Measurements from ENCODE around the gene CSNK1A1.
A peak's percentile ranks its signal among the peaks of the same experiment; 100 is the strongest.
"Not testable (repeated sequence)": the region's sequence is repeated elsewhere in the genome, so short reads cannot be mapped to it uniquely, and the experiment has no call there.

CSNK1A1 gene

DNA sequence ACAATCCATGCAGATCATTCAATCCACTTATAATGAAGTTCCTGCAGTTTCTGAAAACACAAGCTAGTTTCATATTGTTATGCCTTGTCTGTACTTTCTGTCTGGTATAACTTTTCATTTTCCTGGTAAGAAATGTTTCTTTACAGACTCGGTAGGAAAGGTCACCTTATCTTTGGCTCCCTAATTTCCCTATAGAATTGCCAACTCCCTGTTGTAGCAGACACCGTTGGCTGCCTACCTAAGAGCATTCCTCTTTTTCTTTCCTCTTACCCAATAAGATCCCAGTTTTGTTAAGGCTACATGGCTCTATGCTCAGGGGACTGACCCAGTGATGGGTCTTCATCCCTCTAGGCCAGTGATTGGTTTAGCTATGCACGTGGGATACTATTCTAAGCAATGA, 23.9 kb upstream of the CSNK1A1 start:
- H3K4me1 ChIP-seq (ENCODE audit: control insufficient read depth, insufficient read depth, low read length): no peaks in the 10 kb centered on the region
- peaks cover 18% of the 10 kb centered on the region for H3K27me3 ChIP-seq (ENCODE audit: control insufficient read depth, insufficient read depth, low read length, poor library complexity, severe bottlenecking)
- H3K36me3 ChIP-seq (ENCODE audit: control insufficient read depth, insufficient read depth, low read length): no peaks in the 10 kb centered on the region
- no peaks in the 10 kb centered on the region for H3K9me3 ChIP-seq (ENCODE audit: control insufficient read depth, low read length)
- whole genome bisulfite sequencing, 2 experiments: 84 to 89% methylated on average over 3 of the region's 3 CpGs
- H3K4me3 ChIP-seq (ENCODE audit: insufficient read depth, low read depth, low read length): no peak overlapping the region
- H3K27ac ChIP-seq (ENCODE audit: insufficient read depth, low read depth, low read length, poor library complexity, severe bottlenecking): no peak overlapping the region

DNA sequence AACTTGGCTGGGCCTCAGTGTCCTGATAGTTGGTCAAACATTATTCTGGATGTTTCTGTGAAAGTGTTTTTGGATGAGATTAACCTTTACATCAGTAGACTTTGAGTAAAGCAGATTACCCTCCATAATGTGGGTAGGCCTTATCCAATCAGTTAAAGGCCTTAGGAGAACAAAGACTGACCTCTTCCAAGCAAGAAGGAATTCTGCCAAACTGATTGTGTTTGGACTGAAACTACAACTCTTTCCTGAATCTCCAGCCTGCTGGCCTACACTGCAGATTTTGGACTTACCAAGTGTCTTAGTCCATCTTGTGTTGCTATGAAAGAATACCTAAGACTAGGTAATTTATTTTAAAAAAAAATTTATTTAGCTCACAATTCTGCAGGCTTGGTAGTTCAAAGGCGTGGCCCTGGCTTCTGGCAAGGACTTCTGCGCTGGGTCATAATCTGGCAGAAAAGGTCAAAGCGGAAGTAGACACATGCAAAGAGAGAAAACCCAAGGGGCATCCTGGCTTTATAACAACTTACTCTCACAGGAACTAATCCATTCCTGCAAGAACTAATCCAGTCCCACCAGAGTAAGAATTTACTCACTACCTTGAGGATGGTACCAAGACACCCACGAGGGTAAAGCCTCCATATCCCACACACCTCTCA, 21.5 kb upstream of the CSNK1A1 start:
- WGBS, 2 experiments: 92 to 94% methylated on average over 4 of the region's 4 CpGs
- Histone ChIP-seq H3K27ac (ENCODE audit: insufficient read depth, low read depth, low read length, poor library complexity, severe bottlenecking) (no peak overlapping the region), H3K4me3 (ENCODE audit: insufficient read depth, low read depth, low read length) (no peak overlapping the region), H3K4me1 (ENCODE audit: control insufficient read depth, insufficient read depth, low read length) (no peaks in the 10 kb centered on the region), H3K9me3 (ENCODE audit: control insufficient read depth, low read length) (no peaks in the 10 kb centered on the region), H3K27me3 (ENCODE audit: control insufficient read depth, insufficient read depth, low read length, poor library complexity, severe bottlenecking) (peaks cover under 1% of the 10 kb centered on the region), H3K36me3 (ENCODE audit: control insufficient read depth, insufficient read depth, low read length) (no peaks in the 10 kb centered on the region)

DNA sequence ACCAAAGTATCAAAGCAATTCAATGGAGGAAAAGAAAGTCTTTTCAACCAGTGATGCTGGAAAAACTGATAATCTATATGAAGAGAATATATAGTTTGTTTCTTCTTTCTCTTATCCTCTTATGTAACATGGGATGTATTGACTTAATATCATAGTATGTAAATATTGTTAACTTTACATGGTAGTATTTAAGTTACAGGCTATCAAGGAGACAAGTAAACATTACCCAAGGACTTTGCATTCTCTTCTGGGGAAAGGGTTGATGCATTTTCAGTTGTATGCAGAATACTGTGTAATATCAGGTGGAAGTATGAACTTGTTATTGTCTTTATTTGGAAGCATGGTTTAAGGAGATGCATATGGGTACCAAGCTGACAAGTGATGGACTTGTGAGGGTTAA, 20.9 kb upstream of the CSNK1A1 start:
- H3K27me3 ChIP-seq (ENCODE audit: control insufficient read depth, insufficient read depth, low read length, poor library complexity, severe bottlenecking): no peaks in the 10 kb centered on the region
- H3K4me1 ChIP-seq (ENCODE audit: control insufficient read depth, insufficient read depth, low read length): no peaks in the 10 kb centered on the region
- H3K9me3 ChIP-seq (ENCODE audit: control insufficient read depth, low read length): no peaks in the 10 kb centered on the region
- H3K4me3 ChIP-seq (ENCODE audit: insufficient read depth, low read depth, low read length): no peak overlapping the region
- H3K27ac ChIP-seq (ENCODE audit: insufficient read depth, low read depth, low read length, poor library complexity, severe bottlenecking): no peak overlapping the region
- H3K36me3 ChIP-seq (ENCODE audit: control insufficient read depth, insufficient read depth, low read length): no peaks in the 10 kb centered on the region

DNA sequence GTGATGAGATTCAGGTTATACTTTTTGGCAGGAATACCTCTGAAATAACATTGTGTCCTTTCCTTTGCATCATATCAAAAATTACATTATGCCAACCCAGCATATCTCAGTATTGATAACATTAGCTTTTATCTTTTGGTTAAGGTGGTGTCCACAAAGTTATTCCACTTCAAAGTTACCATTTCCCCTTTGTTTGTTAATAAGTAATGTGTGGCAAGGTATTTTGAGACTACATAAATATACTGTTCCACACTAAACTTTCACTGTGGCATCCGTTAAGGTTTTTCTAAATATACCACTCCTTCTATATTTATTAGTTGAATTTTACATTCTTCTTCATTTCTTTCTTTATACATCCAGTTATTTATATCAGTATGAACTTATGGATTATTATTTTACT, 16.0 kb upstream of the CSNK1A1 start:
- no peaks in the 10 kb centered on the region for H3K27me3 ChIP-seq (ENCODE audit: control insufficient read depth, insufficient read depth, low read length, poor library complexity, severe bottlenecking)
- H3K36me3 ChIP-seq (ENCODE audit: control insufficient read depth, insufficient read depth, low read length): no peaks in the 10 kb centered on the region
- no CpG with 5 or more reads among the region's 1 CpG for whole genome bisulfite sequencing, 2 experiments
- H3K4me1 ChIP-seq (ENCODE audit: control insufficient read depth, insufficient read depth, low read length): peaks cover under 1% of the 10 kb centered on the region
- H3K4me3 ChIP-seq (ENCODE audit: insufficient read depth, low read depth, low read length): no peak overlapping the region
- H3K9me3 ChIP-seq (ENCODE audit: control insufficient read depth, low read length): no peaks in the 10 kb centered on the region
- no peak overlapping the region for H3K27ac ChIP-seq (ENCODE audit: insufficient read depth, low read depth, low read length, poor library complexity, severe bottlenecking)

DNA sequence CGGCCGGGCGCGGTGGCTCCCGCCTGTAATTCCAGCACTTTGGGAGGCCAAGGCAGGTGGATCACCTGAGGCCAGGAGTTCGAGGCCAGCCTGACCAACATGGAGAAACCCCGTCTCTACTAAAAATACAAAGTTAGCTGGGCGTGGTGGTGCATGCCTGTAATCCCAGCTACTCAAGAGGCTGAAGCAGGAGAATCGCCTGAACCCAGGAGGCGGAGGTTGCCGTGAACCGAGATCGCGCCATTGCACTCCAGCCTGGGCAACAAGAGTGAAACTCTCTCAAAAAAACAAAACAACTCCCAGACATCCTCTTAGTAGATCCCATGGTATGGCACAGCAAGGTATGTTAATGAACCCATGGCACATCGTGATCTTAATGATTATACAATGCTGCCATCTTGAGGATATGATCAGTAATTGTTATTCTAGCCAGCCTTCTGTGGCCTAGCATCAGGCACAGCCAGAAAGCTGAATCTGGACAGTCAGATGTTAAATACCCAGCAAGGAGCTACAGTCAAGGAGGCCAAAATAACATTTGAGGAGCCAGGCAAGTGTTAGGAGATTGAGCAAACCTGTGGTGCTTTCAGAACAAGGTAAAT, 13.4 kb upstream of the CSNK1A1 start:
- H3K4me1 ChIP-seq (ENCODE audit: control insufficient read depth, insufficient read depth, low read length); H3K4me3 ChIP-seq (ENCODE audit: insufficient read depth, low read depth, low read length); H3K36me3 ChIP-seq (ENCODE audit: control insufficient read depth, insufficient read depth, low read length); H3K27ac ChIP-seq (ENCODE audit: insufficient read depth, low read depth, low read length, poor library complexity, severe bottlenecking); H3K9me3 ChIP-seq (ENCODE audit: control insufficient read depth, low read length); H3K27me3 ChIP-seq (ENCODE audit: control insufficient read depth, insufficient read depth, low read length, poor library complexity, severe bottlenecking): not testable (repeated sequence)
- 63 to 64% methylated on average over 15 of the region's 15 CpGs for WGBS, 2 experiments

DNA sequence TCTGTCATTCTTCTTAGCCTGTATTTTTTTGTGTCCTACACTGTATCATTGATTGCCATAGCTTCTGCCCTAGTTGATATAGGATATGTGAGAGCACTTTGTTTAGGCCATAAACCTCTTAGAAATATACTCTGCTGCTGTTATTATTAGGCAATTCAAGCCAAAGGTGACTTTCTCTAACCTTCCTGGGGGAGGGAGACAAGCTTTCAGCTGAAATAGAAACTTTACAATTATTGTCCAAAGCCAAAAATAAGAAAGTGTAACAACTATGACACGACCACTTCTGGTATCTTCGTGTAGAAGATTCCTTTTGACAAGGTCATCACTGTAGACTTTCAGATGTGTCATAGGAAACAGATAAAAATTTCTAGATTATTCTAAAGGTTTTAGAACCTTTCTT, 12.2 kb upstream of the CSNK1A1 start:
- no peak overlapping the region for H3K27ac ChIP-seq (ENCODE audit: insufficient read depth, low read depth, low read length, poor library complexity, severe bottlenecking)
- peaks cover 6% of the 10 kb centered on the region for H3K4me1 ChIP-seq (ENCODE audit: control insufficient read depth, insufficient read depth, low read length)
- 92 to 100% methylated on average over 1 to 2 of the region's 2 CpGs for WGBS, 2 experiments
- H3K9me3 ChIP-seq (ENCODE audit: control insufficient read depth, low read length): no peaks in the 10 kb centered on the region
- H3K4me3 ChIP-seq (ENCODE audit: insufficient read depth, low read depth, low read length): no peak overlapping the region
- no peaks in the 10 kb centered on the region for H3K27me3 ChIP-seq (ENCODE audit: control insufficient read depth, insufficient read depth, low read length, poor library complexity, severe bottlenecking)
- H3K36me3 ChIP-seq (ENCODE audit: control insufficient read depth, insufficient read depth, low read length): no peaks in the 10 kb centered on the region

DNA sequence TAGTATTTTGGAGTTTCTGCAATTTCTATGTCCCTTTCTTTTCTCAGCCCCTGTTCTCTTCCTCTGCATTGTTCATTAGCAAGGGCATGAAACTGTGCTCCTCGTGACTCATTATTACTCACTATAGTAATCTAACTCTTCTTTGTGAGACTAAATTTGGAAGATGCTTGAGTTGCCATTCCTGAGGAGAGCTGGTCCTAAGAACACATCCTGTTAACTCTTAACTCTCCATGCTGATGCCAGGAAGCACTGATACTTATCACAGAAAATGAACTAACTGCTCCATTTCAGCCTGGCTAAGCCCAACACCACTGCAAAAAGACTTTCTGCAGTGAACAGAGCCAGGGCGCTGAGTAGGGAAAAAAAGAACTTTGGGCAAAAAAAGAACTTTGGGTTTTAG, 10.6 kb upstream of the CSNK1A1 start:
- Histone ChIP-seq H3K4me1 (ENCODE audit: control insufficient read depth, insufficient read depth, low read length) (peaks cover 6% of the 10 kb centered on the region), H3K9me3 (ENCODE audit: control insufficient read depth, low read length) (no peaks in the 10 kb centered on the region), H3K27ac (ENCODE audit: insufficient read depth, low read depth, low read length, poor library complexity, severe bottlenecking) (no peak overlapping the region), H3K27me3 (ENCODE audit: control insufficient read depth, insufficient read depth, low read length, poor library complexity, severe bottlenecking) (no peaks in the 10 kb centered on the region), H3K36me3 (ENCODE audit: control insufficient read depth, insufficient read depth, low read length) (no peaks in the 10 kb centered on the region), H3K4me3 (ENCODE audit: insufficient read depth, low read depth, low read length) (no peak overlapping the region)
- 55 to 67% methylated on average over 2 of the region's 2 CpGs for WGBS, 2 experiments

DNA sequence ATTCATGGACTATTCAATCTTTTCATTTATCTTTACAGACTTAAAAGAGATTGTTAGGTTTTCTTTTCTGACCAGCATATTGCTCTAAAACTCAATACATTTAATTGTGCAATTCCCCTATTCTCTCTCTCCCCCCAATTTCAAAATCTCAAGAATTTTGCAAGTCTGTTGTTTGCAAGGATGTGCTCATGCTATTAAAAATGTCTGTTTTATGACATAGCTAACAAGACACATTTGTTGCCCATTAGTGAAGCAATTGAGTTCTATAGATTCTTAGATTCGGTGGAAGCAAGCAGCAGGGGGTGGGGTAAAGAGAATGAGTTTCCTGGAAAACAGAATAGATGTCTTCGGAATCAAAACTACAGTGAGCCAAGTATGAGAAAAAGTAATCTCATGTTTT, 8.5 kb upstream of the CSNK1A1 start:
- no peaks in the 10 kb centered on the region for H3K9me3 ChIP-seq (ENCODE audit: control insufficient read depth, low read length)
- peaks cover 6% of the 10 kb centered on the region for H3K4me1 ChIP-seq (ENCODE audit: control insufficient read depth, insufficient read depth, low read length)
- WGBS, 2 experiments: 79 to 89% methylated on average over 2 of the region's 2 CpGs
- no peaks in the 10 kb centered on the region for H3K27me3 ChIP-seq (ENCODE audit: control insufficient read depth, insufficient read depth, low read length, poor library complexity, severe bottlenecking)
- no peaks in the 10 kb centered on the region for H3K36me3 ChIP-seq (ENCODE audit: control insufficient read depth, insufficient read depth, low read length)
- H3K27ac ChIP-seq (ENCODE audit: insufficient read depth, low read depth, low read length, poor library complexity, severe bottlenecking): no peak overlapping the region
- H3K4me3 ChIP-seq (ENCODE audit: insufficient read depth, low read depth, low read length): no peak overlapping the region

DNA sequence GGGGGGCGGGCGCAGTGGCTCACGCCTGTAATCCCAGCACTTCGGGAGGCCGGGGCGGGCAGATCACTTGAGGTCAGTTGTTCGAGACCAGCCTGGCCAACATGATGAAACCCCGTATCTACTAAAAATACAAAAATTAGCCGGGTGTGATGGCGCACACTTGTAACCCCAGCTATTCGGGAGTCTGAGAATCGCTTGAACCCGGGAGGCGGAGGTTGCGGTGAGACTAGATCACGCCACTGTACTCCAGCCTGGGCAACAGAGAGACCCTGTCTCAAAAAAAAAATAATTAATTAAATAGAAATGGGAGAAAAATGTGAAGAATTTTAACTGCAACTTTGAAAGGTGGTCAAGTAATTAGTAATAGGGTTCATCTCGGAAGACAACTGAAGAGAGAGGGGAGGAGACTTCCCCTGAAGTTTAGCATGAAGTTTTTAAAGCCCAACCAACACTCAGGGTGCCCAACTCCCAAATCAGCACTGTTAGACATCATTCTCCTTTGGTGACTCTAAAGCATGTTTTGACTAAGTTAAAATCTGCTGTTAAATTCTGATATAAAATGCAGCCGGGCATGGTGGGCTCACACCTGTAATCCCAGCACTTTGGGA, 1.4 kb upstream of the CSNK1A1 start:
- no peak overlapping the region for H3K27ac ChIP-seq (ENCODE audit: insufficient read depth, low read depth, low read length, poor library complexity, severe bottlenecking)
- H3K4me3 ChIP-seq (ENCODE audit: insufficient read depth, low read depth, low read length): peak overlapping the region; percentile 98

DNA sequence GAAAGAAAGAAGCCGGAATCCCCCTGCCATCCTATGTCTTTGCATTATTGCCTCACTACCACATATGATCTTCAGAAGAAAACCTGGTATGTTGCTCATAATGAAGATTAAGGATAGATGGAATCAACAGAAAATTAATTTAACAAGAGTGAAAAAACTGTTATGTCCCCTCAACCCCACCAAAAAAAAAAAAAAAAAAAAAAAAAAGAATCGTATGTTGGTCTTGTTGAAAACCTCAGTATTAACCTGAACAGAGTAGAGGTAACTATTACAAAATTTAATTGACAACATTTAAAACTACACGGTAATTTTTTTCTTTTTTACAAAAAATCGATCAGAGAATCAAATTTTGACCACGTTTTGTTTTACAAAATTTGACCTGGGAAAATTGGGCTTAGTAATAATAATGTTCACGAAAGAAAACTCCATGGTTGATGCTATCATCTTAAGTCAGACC, 827 bp upstream of the CSNK1A1 start:
- H3K27me3 ChIP-seq (ENCODE audit: control insufficient read depth, insufficient read depth, low read length, poor library complexity, severe bottlenecking): no peaks in the 10 kb centered on the region
- peak overlapping the region; percentile 98 for H3K4me3 ChIP-seq (ENCODE audit: insufficient read depth, low read depth, low read length)
- H3K27ac ChIP-seq (ENCODE audit: insufficient read depth, low read depth, low read length, poor library complexity, severe bottlenecking): no peak overlapping the region
- no peaks in the 10 kb centered on the region for H3K36me3 ChIP-seq (ENCODE audit: control insufficient read depth, insufficient read depth, low read length)
- WGBS, 2 experiments: 34 to 40% methylated on average over 2 to 4 of the region's 6 CpGs
- no peaks in the 10 kb centered on the region for H3K9me3 ChIP-seq (ENCODE audit: control insufficient read depth, low read length)
- peaks cover 6% of the 10 kb centered on the region for H3K4me1 ChIP-seq (ENCODE audit: control insufficient read depth, insufficient read depth, low read length)

More for the DNA sequence above, 1.4 kb upstream of the CSNK1A1 start:
- Histone ChIP-seq H3K9me3 (ENCODE audit: control insufficient read depth, low read length) (no peaks in the 10 kb centered on the region), H3K27me3 (ENCODE audit: control insufficient read depth, insufficient read depth, low read length, poor library complexity, severe bottlenecking) (no peaks in the 10 kb centered on the region), H3K4me1 (ENCODE audit: control insufficient read depth, insufficient read depth, low read length) (peaks cover 6% of the 10 kb centered on the region), H3K36me3 (ENCODE audit: control insufficient read depth, insufficient read depth, low read length) (no peaks in the 10 kb centered on the region)
- 79 to 81% methylated on average over 17 to 18 of the region's 18 CpGs for WGBS, 2 experiments
